SU-DHL-6 (cell line): ENCODE results near the gene SNX15.

Experiments used
- H2AFZ ChIP-seq: fragments of 200-600 bp; sonication (generic); 2 replicates; pipeline ENCODE4 v1.6.1; 2014; ENCODE audit warnings: low read depth, mild to moderate bottlenecking, moderate library complexity, mixed read lengths, antibody characterized with exemption, low read length; ENCODE audit not compliant: severe bottlenecking
- H3F3A ChIP-seq: fragments of 200-600 bp; shearing (Covaris generic); 2 replicates; pipeline ENCODE4 v1.6.0; 2016; ENCODE audit warnings: antibody characterized with exemption, mild to moderate bottlenecking; ENCODE audit not compliant: insufficient read depth
- H3K27ac ChIP-seq: fragments of 200-600 bp; sonication (generic); 2 replicates; pipeline ENCODE4 v1.5.1; 2016; ENCODE audit warnings: low read depth, mild to moderate bottlenecking, low read length, moderate library complexity, mixed read lengths
- H3K27me3 ChIP-seq: fragments of 200-600 bp; sonication (generic), shearing (Covaris generic); 2 replicates; pipeline ENCODE4 v1.6.0; 2014; ENCODE audit warnings: mild to moderate bottlenecking, low read length
- H3K36me3 ChIP-seq: fragments of 200-600 bp; sonication (generic); 2 replicates; pipeline ENCODE4 v1.6.1; 2014; ENCODE audit warnings: mild to moderate bottlenecking, low read length, mixed read lengths
- H3K4me2 ChIP-seq: fragments of 300-600, 200-600 bp; shearing (Covaris generic), sonication (generic); 2 replicates; pipeline ENCODE4 v1.6.0; 2014; ENCODE audit warnings: low read length, low read depth, mild to moderate bottlenecking; ENCODE audit not compliant: poor library complexity, severe bottlenecking
- H3K4me3 ChIP-seq: fragments of 200-600 bp; sonication (generic); 2 replicates; pipeline ENCODE4 v1.5.1; 2014; ENCODE audit warnings: antibody characterized with exemption, low read length, mild to moderate bottlenecking, mixed read lengths; ENCODE audit not compliant: insufficient read depth, poor library complexity, severe bottlenecking
- H3K79me2 ChIP-seq: fragments of 200-600 bp; sonication (generic); 2 replicates; pipeline ENCODE4 v1.6.1; 2014; ENCODE audit warnings: mild to moderate bottlenecking, low read length, moderate library complexity; ENCODE audit not compliant: insufficient read depth
- H3K9ac ChIP-seq: fragments of 200-600 bp; sonication (generic); 2 replicates; pipeline ENCODE4 v1.7.0; 2014; ENCODE audit warnings: mild to moderate bottlenecking, low read length
- H3K9me2 ChIP-seq: fragments of 200-600 bp; sonication (generic); replicated peaks from 2 replicates; pipeline ENCODE4 v1.6.1; 2014; ENCODE audit warnings: low read length; ENCODE audit not compliant: insufficient read depth
- H3K9me3 ChIP-seq: fragments of 200-600 bp; sonication (generic); 2 replicates; pipeline ENCODE4 v1.6.1; 2014; ENCODE audit warnings: low read length, mixed read lengths; ENCODE audit not compliant: insufficient read depth
- H4K20me1 ChIP-seq: fragments of 200-600 bp; sonication (generic); 2 replicates; pipeline ENCODE4 v1.6.1; 2014; ENCODE audit warnings: low read depth, mild to moderate bottlenecking, antibody characterized with exemption, low read length, moderate library complexity, mixed read lengths
- EZH2phosphoT487 ChIP-seq: fragments of 200-600 bp; sonication (generic), shearing (Covaris generic); conservative IDR thresholded peaks from 2 replicates; pipeline ENCODE4 v1.6.1; 2018; ENCODE audit warnings: mild to moderate bottlenecking, antibody characterized with exemption, low read length, moderate library complexity, mixed read lengths
- TF ChIP-seq, protein P1 (sequence below): fragments of 200-600 bp; sonication (generic); IDR thresholded peaks from one replicate; pipeline ENCODE4 v1.5.1; 2017; ENCODE audit warnings: antibody characterized with exemption, mild to moderate bottlenecking, low read length, moderate library complexity; ENCODE audit not compliant: insufficient read depth, poor library complexity, severe bottlenecking

The SNX15 gene

DNA sequence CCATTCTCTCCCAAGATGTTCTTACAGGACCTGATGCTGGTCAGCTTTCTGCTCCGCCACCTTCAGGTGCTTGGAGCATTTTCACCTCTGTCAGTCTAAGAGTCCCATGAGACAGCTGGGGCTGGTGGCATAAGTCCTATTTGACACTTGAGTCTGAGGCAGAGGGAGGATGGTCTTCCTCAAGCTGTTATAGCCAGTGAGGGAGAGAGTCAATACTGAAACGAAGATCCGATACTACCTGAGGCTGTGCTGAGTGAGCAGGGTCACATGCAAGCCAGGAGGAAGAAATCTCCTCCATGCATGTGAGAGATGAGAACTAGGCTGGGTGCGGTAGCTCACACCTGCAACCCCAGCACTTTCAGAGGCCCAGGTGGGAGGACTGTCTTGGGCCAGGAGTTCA, 62.4 kb downstream of the SNX15 start:
- Histone ChIP-seq H3K9me2 (no peaks in the 10 kb centered on the region), H3K4me2 (no peak overlapping the region), H3K9me3 (no peaks in the 10 kb centered on the region), H3K36me3 (no peaks in the 10 kb centered on the region), H3F3A (peaks cover 9% of the 10 kb centered on the region; the same call in 1 of the 2 replicates), H3K27ac (no peak overlapping the region), H4K20me1 (no peaks in the 10 kb centered on the region), H3K27me3 (no peaks in the 10 kb centered on the region), H3K4me3 (no peak overlapping the region), H3K79me2 (peaks cover 10% of the 10 kb centered on the region), H3K9ac (no peak overlapping the region), H2AFZ (no peak overlapping the region)
- no peak for TF ChIP-seq EZH2phosphoT487
- TF ChIP-seq, protein P1, sequence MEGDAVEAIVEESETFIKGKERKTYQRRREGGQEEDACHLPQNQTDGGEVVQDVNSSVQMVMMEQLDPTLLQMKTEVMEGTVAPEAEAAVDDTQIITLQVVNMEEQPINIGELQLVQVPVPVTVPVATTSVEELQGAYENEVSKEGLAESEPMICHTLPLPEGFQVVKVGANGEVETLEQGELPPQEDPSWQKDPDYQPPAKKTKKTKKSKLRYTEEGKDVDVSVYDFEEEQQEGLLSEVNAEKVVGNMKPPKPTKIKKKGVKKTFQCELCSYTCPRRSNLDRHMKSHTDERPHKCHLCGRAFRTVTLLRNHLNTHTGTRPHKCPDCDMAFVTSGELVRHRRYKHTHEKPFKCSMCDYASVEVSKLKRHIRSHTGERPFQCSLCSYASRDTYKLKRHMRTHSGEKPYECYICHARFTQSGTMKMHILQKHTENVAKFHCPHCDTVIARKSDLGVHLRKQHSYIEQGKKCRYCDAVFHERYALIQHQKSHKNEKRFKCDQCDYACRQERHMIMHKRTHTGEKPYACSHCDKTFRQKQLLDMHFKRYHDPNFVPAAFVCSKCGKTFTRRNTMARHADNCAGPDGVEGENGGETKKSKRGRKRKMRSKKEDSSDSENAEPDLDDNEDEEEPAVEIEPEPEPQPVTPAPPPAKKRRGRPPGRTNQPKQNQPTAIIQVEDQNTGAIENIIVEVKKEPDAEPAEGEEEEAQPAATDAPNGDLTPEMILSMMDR = no peak
